Measurements from ENCODE around the gene SORBS1. TPM values are rescaled to one million over a fixed set of nuclear protein-coding genes. Genes with fewer than 3 reads are reported as not detected.
A peak's percentile ranks its signal among the peaks of the same experiment; 100 is the strongest.

SORBS1 gene
- total RNA-seq, 6 experiments from 2014 or later = 56.4 to 97.9 (median 76.5) TPM

DNA sequence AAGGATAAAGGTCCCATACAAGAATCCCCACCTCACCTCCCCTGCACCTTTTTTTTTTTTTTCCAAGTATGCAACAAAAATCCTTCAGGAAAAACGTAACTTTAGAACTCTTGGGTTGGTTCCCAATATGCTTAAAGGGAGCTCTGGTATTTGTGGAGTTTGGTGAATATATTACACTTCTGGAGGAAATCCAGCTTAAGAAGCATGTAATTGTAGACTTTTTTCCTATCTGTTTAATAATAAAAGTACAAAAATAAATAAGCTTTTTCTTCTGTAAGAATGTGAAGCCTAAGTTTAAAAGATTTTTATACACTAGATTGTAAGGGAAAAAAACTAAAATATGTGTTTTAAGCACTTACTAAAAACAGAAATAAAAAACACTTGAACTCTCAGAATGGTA lies 102.3 kb downstream of the SORBS1 start:
- no peak for ATAC-seq
- Histone ChIP-seq H3K27ac (peak overlapping the region; percentile 90 to 96 (median 95)), H3K4me3 (no peak overlapping the region), H3K4me1 (peaks cover 0 to 54% (median 22%) of the 10 kb centered on the region in 4 donors), H3K9me3 (no peaks in the 10 kb centered on the region), H3K27me3 (no peaks in the 10 kb centered on the region), H3K36me3 (no peaks in the 10 kb centered on the region)
- WGBS (ENCODE audit: insufficient coverage, low coverage, low lambda C conversion rate, missing lambda C conversion rate) = 19% methylated on average over 1 of the region's 1 CpG
- intact Hi-C loops (cut with DNase I) = no loop called here
- DNase-seq = no peak
- TF ChIP-seq POLR2A (IDR thresholded peaks at IDR 0.05) = no peak

DNA sequence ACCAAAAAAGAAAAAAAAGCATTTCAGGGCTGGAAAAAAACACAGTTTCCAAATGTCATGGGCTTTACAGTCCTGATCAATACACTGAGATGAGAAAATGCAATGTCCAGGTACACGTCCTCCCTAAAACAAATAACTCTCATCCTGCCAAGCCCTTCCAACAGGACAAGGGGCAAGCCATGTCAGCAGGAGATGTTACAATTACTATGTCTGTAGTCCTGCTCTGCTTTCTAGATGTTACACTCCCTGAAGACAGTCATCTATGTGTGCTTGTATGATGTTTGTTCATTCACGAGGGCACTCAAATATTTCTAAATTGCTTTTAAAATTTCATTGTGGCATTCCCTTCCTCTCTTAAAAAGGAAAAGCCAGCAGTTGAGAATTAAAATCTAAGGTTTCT lies 103.2 kb downstream of the SORBS1 start:
- intact Hi-C loops (cut with DNase I) = no loop called here
- Histone ChIP-seq H3K4me3 (no peak overlapping the region), H3K9me3 (no peaks in the 10 kb centered on the region), H3K27me3 (no peaks in the 10 kb centered on the region), H3K4me1 (peaks cover 0 to 46% (median 22%) of the 10 kb centered on the region in 4 donors), H3K36me3 (no peaks in the 10 kb centered on the region), H3K27ac (peak overlapping the region; percentile 90 to 96 (median 95))
- ATAC-seq (peak; percentile 75 to 88 (median 80)), DNase-seq (peak in 1 of 3 donors; percentile 78)
- TF ChIP-seq, protein P1, sequence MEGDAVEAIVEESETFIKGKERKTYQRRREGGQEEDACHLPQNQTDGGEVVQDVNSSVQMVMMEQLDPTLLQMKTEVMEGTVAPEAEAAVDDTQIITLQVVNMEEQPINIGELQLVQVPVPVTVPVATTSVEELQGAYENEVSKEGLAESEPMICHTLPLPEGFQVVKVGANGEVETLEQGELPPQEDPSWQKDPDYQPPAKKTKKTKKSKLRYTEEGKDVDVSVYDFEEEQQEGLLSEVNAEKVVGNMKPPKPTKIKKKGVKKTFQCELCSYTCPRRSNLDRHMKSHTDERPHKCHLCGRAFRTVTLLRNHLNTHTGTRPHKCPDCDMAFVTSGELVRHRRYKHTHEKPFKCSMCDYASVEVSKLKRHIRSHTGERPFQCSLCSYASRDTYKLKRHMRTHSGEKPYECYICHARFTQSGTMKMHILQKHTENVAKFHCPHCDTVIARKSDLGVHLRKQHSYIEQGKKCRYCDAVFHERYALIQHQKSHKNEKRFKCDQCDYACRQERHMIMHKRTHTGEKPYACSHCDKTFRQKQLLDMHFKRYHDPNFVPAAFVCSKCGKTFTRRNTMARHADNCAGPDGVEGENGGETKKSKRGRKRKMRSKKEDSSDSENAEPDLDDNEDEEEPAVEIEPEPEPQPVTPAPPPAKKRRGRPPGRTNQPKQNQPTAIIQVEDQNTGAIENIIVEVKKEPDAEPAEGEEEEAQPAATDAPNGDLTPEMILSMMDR (IDR thresholded peaks at IDR 0.05) = no peak
- peak; percentile 36 for TF ChIP-seq POLR2A (IDR thresholded peaks at IDR 0.05)
- 17% methylated on average over 2 of the region's 2 CpGs for WGBS (ENCODE audit: insufficient coverage, low coverage, low lambda C conversion rate, missing lambda C conversion rate)

DNA sequence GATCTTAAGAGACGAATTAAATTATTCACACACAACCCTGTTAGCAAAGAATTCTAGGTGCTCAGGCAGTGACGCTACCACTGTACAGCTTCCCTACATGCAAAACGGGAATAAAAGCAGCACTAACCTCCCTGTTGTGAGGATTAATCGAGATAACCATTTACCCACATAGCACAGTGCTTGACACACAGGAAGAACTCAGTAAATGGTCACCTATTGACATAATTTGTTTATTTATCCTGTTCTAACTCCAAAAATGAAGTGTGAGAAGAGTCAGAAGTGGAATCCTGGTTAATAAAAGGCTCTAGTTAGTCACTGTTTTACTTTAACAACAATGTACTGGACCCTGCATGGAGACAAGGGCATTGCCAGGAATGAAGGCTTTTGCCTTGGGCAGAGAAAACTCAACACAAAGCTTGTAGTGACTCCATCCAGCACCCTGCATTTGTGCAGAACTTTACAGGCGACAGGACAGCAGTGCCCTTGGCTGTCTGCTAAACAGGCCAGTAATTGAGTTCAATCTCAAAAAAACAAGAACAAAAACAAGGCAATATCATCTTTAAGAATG lies 103.8 kb downstream of the SORBS1 start:
- Histone ChIP-seq H3K4me3 (no peak overlapping the region), H3K36me3 (no peaks in the 10 kb centered on the region), H3K4me1 (peaks cover 0 to 43% (median 20%) of the 10 kb centered on the region in 4 donors), H3K9me3 (no peaks in the 10 kb centered on the region), H3K27ac (peak overlapping the region; percentile 90 to 96 (median 95)), H3K27me3 (no peaks in the 10 kb centered on the region)
- intact Hi-C loops (cut with DNase I) = no loop called here
- 10% methylated on average over 5 of the region's 5 CpGs for WGBS (ENCODE audit: insufficient coverage, low coverage, low lambda C conversion rate, missing lambda C conversion rate)
- TF ChIP-seq, protein P1 (IDR thresholded peaks at IDR 0.05) = no peak
- peak; percentile 67 for TF ChIP-seq POLR2A (IDR thresholded peaks at IDR 0.05)
- peak; percentile 75 to 84 (median 79) for ATAC-seq
- DNase-seq = peak in 1 of 3 donors; percentile 70

DNA sequence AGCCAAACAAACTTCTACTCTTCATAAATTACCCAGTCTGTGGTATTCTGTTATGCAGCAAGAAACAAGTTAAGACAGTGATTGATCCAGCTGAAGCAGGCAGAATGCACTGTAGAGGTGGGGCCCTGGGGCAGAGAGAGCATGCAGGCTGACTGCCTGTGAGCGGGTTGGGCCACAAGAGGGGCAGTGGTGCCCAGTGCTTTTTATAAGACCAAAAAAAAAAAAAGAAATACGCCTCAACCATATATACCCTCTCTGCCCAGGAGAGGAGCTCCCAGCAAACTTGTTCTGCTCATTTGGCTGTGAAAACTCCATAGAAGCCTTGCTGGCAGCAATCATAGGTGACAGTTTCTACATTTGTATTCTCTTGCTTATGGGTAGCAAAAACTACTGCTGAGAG lies 104.7 kb downstream of the SORBS1 start:
- Histone ChIP-seq H3K36me3 (no peaks in the 10 kb centered on the region), H3K9me3 (no peaks in the 10 kb centered on the region), H3K27ac (peak overlapping the region; percentile 90 to 96 (median 95)), H3K4me3 (no peak overlapping the region), H3K27me3 (no peaks in the 10 kb centered on the region), H3K4me1 (peaks cover 0 to 52% (median 23%) of the 10 kb centered on the region in 4 donors)
- 68% methylated on average over 2 of the region's 2 CpGs for WGBS (ENCODE audit: insufficient coverage, low coverage, low lambda C conversion rate, missing lambda C conversion rate)
- DNase-seq (no peak), ATAC-seq (peak; percentile 2 to 18 (median 12))
- intact Hi-C loops (cut with DNase I) = no loop called here
- TF ChIP-seq POLR2A (IDR thresholded peaks at IDR 0.05) = no peak
- TF ChIP-seq, protein P1 (IDR thresholded peaks at IDR 0.05) = no peak

DNA sequence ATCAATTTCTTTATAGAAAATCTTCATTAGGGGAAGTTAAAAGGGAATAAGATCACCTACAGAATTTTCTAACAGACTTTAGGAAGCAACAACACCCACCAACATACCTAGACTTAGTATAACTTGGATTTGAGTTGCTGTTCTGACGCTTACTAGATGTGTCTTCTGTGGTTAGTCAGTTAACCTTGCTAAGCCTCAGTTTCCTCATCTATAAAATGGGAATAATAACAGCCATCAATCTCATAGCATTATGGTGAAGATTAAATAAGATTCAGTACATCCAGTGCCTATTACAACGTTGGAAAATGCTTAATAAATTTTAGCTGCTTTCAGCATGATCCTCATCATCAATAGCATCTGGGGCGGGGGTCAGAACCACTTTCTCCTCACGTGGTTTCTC lies 106.2 kb downstream of the SORBS1 start:
- DNase-seq (no peak), ATAC-seq (no peak)
- intact Hi-C loops (cut with DNase I) = no loop called here
- no peak overlapping the region for H3K4me3 ChIP-seq
- H3K9me3 ChIP-seq = no peaks in the 10 kb centered on the region
- TF ChIP-seq POLR2A (IDR thresholded peaks at IDR 0.05) = no peak
- H3K4me1 ChIP-seq = peaks cover 0 to 57% (median 27%) of the 10 kb centered on the region in 4 donors
- H3K27me3 ChIP-seq = no peaks in the 10 kb centered on the region
- 79% methylated on average over 4 of the region's 4 CpGs for WGBS (ENCODE audit: insufficient coverage, low coverage, low lambda C conversion rate, missing lambda C conversion rate)
- peak overlapping the region in 2 of 3 donors; percentile 95 to 96 for H3K27ac ChIP-seq
- H3K36me3 ChIP-seq = no peaks in the 10 kb centered on the region
